ENCODE results near the gene SOWAHA.
"Not testable (repeated sequence)": the region's sequence is repeated elsewhere in the genome, so short reads cannot be mapped to it uniquely, and the experiment has no call there.

Gene SOWAHA

GRCh38 chr5:132778129-132778528 is 35.0 kb upstream of the SOWAHA start:
- DNase-seq = no peak

GRCh38 chr5:132778856-132779255 is 34.2 kb upstream of the SOWAHA start:
- no peak for DNase-seq

GRCh38 chr5:132779961-132780360 is 33.1 kb upstream of the SOWAHA start:
- no peak for DNase-seq

- DNase-seq = peak; percentile 66
Measured at GRCh38 chr5:132780577-132780976, 32.5 kb upstream of the SOWAHA start.

GRCh38 chr5:132781029-132781428 is 32.1 kb upstream of the SOWAHA start:
- no peak for DNase-seq

- DNase-seq = peak; percentile 65
Measured at GRCh38 chr5:132782101-132782500, 31.0 kb upstream of the SOWAHA start.

GRCh38 chr5:132785365-132785764 is 27.7 kb upstream of the SOWAHA start:
- DNase-seq = peak; percentile 6

GRCh38 chr5:132785864-132786263 is 27.2 kb upstream of the SOWAHA start:
- DNase-seq = no peak

- DNase-seq = no peak
Measured at GRCh38 chr5:132787076-132787475, 26.0 kb upstream of the SOWAHA start.

- no peak for DNase-seq
Measured at GRCh38 chr5:132788508-132788907, 24.6 kb upstream of the SOWAHA start.

GRCh38 chr5:132788990-132789886 is 23.9 kb upstream of the SOWAHA start:
- no peak for DNase-seq

GRCh38 chr5:132790201-132790865 is 22.8 kb upstream of the SOWAHA start:
- DNase-seq = no peak

GRCh38 chr5:132791026-132791425 is 22.1 kb upstream of the SOWAHA start:
- DNase-seq = no peak

- no peak for DNase-seq
Measured at GRCh38 chr5:132797651-132798050, 15.5 kb upstream of the SOWAHA start.

- DNase-seq = no peak
Measured at GRCh38 chr5:132799392-132799791, 13.7 kb upstream of the SOWAHA start.

GRCh38 chr5:132800545-132800944 is 12.6 kb upstream of the SOWAHA start:
- DNase-seq = no peak

- DNase-seq = no peak
Measured at GRCh38 chr5:132802044-132802684, 10.9 kb upstream of the SOWAHA start.

GRCh38 chr5:132802685-132803066 is 10.4 kb upstream of the SOWAHA start:
- not testable (repeated sequence) for DNase-seq

GRCh38 chr5:132804219-132804618 is 8.9 kb upstream of the SOWAHA start:
- DNase-seq = peak; percentile 5

GRCh38 chr5:132805872-132806271 is 7.2 kb upstream of the SOWAHA start:
- not testable (repeated sequence) for DNase-seq

- not testable (repeated sequence) for DNase-seq
Measured at GRCh38 chr5:132806804-132807162, 6.3 kb upstream of the SOWAHA start.

- no peak for DNase-seq
Measured at GRCh38 chr5:132807163-132807838, 5.8 kb upstream of the SOWAHA start.

- no peak for DNase-seq
Measured at GRCh38 chr5:132808448-132808847, 4.7 kb upstream of the SOWAHA start.
